Measurements from ENCODE around the gene AHRR.

Gene AHRR

DNA sequence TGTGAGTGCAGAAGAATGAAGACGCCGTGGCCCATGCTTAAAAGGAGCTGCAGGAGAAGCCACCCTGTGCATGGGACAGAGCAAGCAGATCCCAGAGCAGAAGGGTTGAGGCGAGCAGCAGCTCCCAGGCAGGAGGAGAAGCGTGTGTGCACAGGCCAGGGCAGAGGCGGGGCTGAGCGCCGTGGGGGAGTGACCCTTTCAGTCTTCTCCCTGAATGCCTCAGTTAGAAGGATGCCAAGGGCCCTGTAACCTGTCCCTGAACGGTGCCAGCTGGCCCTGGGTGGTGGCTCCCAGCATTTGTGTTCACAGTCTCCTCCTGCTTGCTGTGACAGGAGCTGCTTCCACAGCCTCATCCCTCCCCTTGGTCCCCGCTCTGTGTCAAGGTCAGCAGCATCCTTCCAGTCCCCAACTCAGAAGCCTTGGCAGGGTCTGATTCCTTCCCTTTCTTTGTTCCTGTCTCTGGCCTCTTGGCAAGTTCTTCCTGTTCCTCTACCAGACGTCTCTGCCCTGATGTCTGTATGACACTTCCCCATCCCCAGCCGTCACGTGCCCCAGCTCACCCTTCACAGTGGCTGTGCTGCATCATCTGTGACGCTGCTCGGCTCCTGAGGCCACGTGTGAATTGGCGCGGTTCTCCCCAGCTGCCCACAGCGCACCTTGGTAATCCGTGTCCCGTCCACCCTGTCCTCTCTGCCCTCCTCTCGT lies 126.7 kb downstream of the AHRR start:
- TF ChIP-seq YY1 (IDR thresholded peaks at IDR 0.05; ENCODE audit: low read depth) (no peak), USF1 (IDR thresholded peaks at IDR 0.05) (no peak), MAX (IDR thresholded peaks at IDR 0.05) (no peak), REST (IDR thresholded peaks at IDR 0.05; ENCODE audit: low read depth) (no peak), NFIC (IDR thresholded peaks at IDR 0.05) (no peak), CREB1 (IDR thresholded peaks at IDR 0.05; ENCODE audit: low read depth) (no peak), FOXM1 (IDR thresholded peaks at IDR 0.05; ENCODE audit: borderline replicate concordance, low read depth) (no peak), TCF12 (IDR thresholded peaks at IDR 0.05; ENCODE audit: low read depth) (no peak), ZBTB7A (IDR thresholded peaks at IDR 0.05; ENCODE audit: low read depth) (no peak)

DNA sequence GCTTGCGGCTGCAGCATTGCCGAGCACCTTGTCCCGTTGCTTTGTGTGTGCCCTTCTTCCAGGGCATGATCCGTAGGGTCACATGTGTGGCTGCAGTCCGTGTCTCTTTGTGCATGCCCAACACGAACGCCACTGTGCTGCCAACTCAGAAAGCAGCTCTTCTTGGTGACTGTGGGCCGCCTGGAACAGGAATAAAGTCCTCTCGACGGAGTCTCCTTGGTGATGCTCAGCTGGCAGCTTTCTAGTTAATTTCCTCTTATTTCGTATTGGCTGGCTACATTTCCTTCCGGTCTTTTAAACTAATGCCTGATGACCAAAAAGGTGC lies 127.2 kb downstream of the AHRR start:
- TF ChIP-seq USF1 (IDR thresholded peaks at IDR 0.05) (no peak), REST (IDR thresholded peaks at IDR 0.05; ENCODE audit: low read depth) (no peak), TEAD4 (IDR thresholded peaks at IDR 0.05) (no peak), CREB1 (IDR thresholded peaks at IDR 0.05; ENCODE audit: low read depth) (no peak), EP300 (IDR thresholded peaks at IDR 0.05; ENCODE audit: borderline replicate concordance) (no peak), NFIC (IDR thresholded peaks at IDR 0.05) (no peak), EGR1 (IDR thresholded peaks at IDR 0.05) (no peak), CEBPB (IDR thresholded peaks at IDR 0.05) (no peak), TCF12 (IDR thresholded peaks at IDR 0.05; ENCODE audit: low read depth) (no peak), YY1 (IDR thresholded peaks at IDR 0.05; ENCODE audit: low read depth) (no peak), FOXM1 (IDR thresholded peaks at IDR 0.05; ENCODE audit: borderline replicate concordance, low read depth) (no peak), ZBTB7A (IDR thresholded peaks at IDR 0.05; ENCODE audit: low read depth) (no peak), TAF1 (IDR thresholded peaks at IDR 0.05; ENCODE audit: low read depth) (no peak), RAD21 (IDR thresholded peaks at IDR 0.05; ENCODE audit: low read depth) (no peak), MAX (IDR thresholded peaks at IDR 0.05) (no peak)

DNA sequence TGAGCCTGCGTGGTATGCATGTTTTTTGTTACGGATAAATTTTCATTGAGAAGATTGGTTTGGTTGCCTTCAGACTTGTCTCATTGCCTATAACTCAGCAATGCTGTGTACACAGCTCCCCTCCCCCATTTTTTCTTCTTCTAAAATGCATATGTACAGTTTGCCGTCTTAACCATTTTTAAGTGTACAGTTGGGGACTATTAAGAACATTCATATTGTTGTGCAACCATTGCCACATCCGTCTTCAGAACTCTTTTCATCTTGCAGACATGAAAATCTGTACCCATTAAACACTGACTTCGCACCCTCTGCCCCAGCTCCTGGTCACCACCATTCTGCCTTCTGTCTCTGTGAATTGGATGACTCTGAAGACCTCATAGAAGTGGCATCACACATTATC lies 127.6 kb downstream of the AHRR start:
- no peak for TF ChIP-seq FOXM1 (IDR thresholded peaks at IDR 0.05; ENCODE audit: borderline replicate concordance, low read depth)
- no peak for TF ChIP-seq EP300 (IDR thresholded peaks at IDR 0.05; ENCODE audit: borderline replicate concordance)
- no peak for TF ChIP-seq MAX (IDR thresholded peaks at IDR 0.05)
- TF ChIP-seq TAF1 (IDR thresholded peaks at IDR 0.05; ENCODE audit: low read depth) = no peak
- no peak for TF ChIP-seq EGR1 (IDR thresholded peaks at IDR 0.05)
- no peak for TF ChIP-seq CREB1 (IDR thresholded peaks at IDR 0.05; ENCODE audit: low read depth)
- no peak for TF ChIP-seq RAD21 (IDR thresholded peaks at IDR 0.05; ENCODE audit: low read depth)
- no peak for TF ChIP-seq NFIC (IDR thresholded peaks at IDR 0.05)
- no peak for TF ChIP-seq CEBPB (IDR thresholded peaks at IDR 0.05)
- TF ChIP-seq YY1 (IDR thresholded peaks at IDR 0.05; ENCODE audit: low read depth) = no peak
- TF ChIP-seq ZBTB7A (IDR thresholded peaks at IDR 0.05; ENCODE audit: low read depth) = no peak
- no peak for TF ChIP-seq TEAD4 (IDR thresholded peaks at IDR 0.05)
- TF ChIP-seq USF1 (IDR thresholded peaks at IDR 0.05) = no peak

GRCh38 chr5:451587-452458 lies 130.3 kb downstream of the AHRR start:
- TF ChIP-seq ZBTB7A (IDR thresholded peaks at IDR 0.05; ENCODE audit: low read depth) (no peak), TAF1 (IDR thresholded peaks at IDR 0.05; ENCODE audit: low read depth) (no peak), EP300 (IDR thresholded peaks at IDR 0.05; ENCODE audit: borderline replicate concordance) (no peak), CREB1 (IDR thresholded peaks at IDR 0.05; ENCODE audit: low read depth) (no peak), FOXM1 (IDR thresholded peaks at IDR 0.05; ENCODE audit: borderline replicate concordance, low read depth) (no peak), YY1 (IDR thresholded peaks at IDR 0.05; ENCODE audit: low read depth) (no peak), USF1 (IDR thresholded peaks at IDR 0.05) (no peak), REST (IDR thresholded peaks at IDR 0.05; ENCODE audit: low read depth) (no peak)
